ENCODE measurements around the gene ECEL1. TPM values are rescaled to one million over a fixed set of nuclear protein-coding genes. Genes with fewer than 3 reads are reported as not detected.

The ECEL1 gene
- total RNA-seq, 1 experiment from 2014 or later: 23.3 TPM

- TF ChIP-seq ETV6 (CRISPR knock-in tag; IDR thresholded peaks at IDR 0.05) (no peak), CTCF (IDR thresholded peaks at IDR 0.05) (no peak), TCF7 (CRISPR knock-in tag; IDR thresholded peaks at IDR 0.05; ENCODE audit: low read depth) (no peak), MLX (CRISPR knock-in tag; IDR thresholded peaks at IDR 0.05) (no peak), FOXK1 (CRISPR knock-in tag; IDR thresholded peaks at IDR 0.05) (no peak), ATF1 (CRISPR knock-in tag; IDR thresholded peaks at IDR 0.05) (no peak)
- TF ChIP-seq, protein P1, sequence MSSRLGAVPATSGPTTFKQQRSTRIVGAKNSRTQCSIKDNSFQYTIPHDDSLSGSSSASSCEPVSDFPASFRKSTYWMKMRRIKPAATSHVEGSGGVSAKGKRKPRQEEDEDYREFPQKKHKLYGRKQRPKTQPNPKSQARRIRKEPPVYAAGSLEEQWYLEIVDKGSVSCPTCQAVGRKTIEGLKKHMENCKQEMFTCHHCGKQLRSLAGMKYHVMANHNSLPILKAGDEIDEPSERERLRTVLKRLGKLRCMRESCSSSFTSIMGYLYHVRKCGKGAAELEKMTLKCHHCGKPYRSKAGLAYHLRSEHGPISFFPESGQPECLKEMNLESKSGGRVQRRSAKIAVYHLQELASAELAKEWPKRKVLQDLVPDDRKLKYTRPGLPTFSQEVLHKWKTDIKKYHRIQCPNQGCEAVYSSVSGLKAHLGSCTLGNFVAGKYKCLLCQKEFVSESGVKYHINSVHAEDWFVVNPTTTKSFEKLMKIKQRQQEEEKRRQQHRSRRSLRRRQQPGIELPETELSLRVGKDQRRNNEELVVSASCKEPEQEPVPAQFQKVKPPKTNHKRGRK (CRISPR knock-in tag; IDR thresholded peaks at IDR 0.05; ENCODE audit: borderline replicate concordance): no peak
- TF ChIP-seq, protein P2, sequence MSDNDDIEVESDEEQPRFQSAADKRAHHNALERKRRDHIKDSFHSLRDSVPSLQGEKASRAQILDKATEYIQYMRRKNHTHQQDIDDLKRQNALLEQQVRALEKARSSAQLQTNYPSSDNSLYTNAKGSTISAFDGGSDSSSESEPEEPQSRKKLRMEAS (CRISPR knock-in tag; IDR thresholded peaks at IDR 0.05): no peak
- TF ChIP-seq, protein P3, sequence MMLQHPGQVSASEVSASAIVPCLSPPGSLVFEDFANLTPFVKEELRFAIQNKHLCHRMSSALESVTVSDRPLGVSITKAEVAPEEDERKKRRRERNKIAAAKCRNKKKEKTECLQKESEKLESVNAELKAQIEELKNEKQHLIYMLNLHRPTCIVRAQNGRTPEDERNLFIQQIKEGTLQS (CRISPR knock-in tag; conservative IDR thresholded peaks at IDR 0.05): no peak
- TF ChIP-seq, protein P4, sequence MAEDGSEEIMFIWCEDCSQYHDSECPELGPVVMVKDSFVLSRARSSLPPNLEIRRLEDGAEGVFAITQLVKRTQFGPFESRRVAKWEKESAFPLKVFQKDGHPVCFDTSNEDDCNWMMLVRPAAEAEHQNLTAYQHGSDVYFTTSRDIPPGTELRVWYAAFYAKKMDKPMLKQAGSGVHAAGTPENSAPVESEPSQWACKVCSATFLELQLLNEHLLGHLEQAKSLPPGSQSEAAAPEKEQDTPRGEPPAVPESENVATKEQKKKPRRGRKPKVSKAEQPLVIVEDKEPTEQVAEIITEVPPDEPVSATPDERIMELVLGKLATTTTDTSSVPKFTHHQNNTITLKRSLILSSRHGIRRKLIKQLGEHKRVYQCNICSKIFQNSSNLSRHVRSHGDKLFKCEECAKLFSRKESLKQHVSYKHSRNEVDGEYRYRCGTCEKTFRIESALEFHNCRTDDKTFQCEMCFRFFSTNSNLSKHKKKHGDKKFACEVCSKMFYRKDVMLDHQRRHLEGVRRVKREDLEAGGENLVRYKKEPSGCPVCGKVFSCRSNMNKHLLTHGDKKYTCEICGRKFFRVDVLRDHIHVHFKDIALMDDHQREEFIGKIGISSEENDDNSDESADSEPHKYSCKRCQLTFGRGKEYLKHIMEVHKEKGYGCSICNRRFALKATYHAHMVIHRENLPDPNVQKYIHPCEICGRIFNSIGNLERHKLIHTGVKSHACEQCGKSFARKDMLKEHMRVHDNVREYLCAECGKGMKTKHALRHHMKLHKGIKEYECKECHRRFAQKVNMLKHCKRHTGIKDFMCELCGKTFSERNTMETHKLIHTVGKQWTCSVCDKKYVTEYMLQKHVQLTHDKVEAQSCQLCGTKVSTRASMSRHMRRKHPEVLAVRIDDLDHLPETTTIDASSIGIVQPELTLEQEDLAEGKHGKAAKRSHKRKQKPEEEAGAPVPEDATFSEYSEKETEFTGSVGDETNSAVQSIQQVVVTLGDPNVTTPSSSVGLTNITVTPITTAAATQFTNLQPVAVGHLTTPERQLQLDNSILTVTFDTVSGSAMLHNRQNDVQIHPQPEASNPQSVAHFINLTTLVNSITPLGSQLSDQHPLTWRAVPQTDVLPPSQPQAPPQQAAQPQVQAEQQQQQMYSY (CRISPR knock-in tag; IDR thresholded peaks at IDR 0.05): no peak
These were observed 28.1 kb downstream of the ECEL1 start (continued) for GRCh38 chr2:232459419-232460035.

GRCh38 chr2:232458661-232459418 lies 28.8 kb downstream of the ECEL1 start:
- CTCF ChIA-PET: interaction anchor here (1.6 to 2.1 kb wide), 2 partner anchors 11 to 63 kb away, joined by 4 to 6 read pairs; no protein-coding TSS in a partner anchor
- no peak for DNase-seq (ENCODE audit: low spot score)

More at GRCh38 chr2:232458661-232459418, 28.8 kb downstream of the ECEL1 start:
- no peak for ATAC-seq
- Mint-ChIP-seq H3K4me3 (no peak overlapping the region), H3K9me3 (no peaks in the 10 kb centered on the region), H3K4me1 (no peaks in the 10 kb centered on the region), H3K27ac (no peak overlapping the region), H3K27me3 (ENCODE audit: low read depth) (peaks cover 4% of the 10 kb centered on the region; the same call in 1 of the 2 replicates), H3K36me3 (no peaks in the 10 kb centered on the region)
- TF ChIP-seq RORB (CRISPR knock-in tag; IDR thresholded peaks at IDR 0.05): no peak
- TF ChIP-seq TCF7 (CRISPR knock-in tag; IDR thresholded peaks at IDR 0.05; ENCODE audit: low read depth): no peak
- TF ChIP-seq SOX15 (CRISPR knock-in tag; IDR thresholded peaks at IDR 0.05): no peak
- no peak for TF ChIP-seq ZNF281 (CRISPR knock-in tag; IDR thresholded peaks at IDR 0.05)
- TF ChIP-seq, protein P5, sequence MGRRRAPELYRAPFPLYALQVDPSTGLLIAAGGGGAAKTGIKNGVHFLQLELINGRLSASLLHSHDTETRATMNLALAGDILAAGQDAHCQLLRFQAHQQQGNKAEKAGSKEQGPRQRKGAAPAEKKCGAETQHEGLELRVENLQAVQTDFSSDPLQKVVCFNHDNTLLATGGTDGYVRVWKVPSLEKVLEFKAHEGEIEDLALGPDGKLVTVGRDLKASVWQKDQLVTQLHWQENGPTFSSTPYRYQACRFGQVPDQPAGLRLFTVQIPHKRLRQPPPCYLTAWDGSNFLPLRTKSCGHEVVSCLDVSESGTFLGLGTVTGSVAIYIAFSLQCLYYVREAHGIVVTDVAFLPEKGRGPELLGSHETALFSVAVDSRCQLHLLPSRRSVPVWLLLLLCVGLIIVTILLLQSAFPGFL (CRISPR knock-in tag; IDR thresholded peaks at IDR 0.05; ENCODE audit: borderline replicate concordance): no peak
- TF ChIP-seq GRHL2 (CRISPR knock-in tag; IDR thresholded peaks at IDR 0.05; ENCODE audit: insufficient replicate concordance, severe bottlenecking): no peak
- POLR2A ChIA-PET: interaction anchor here (0.5 kb wide), 1 partner anchor 79 kb away, joined by 4 read pairs; no protein-coding TSS in a partner anchor
